ENCODE results near the gene SCML1. TPM values are rescaled to one million over a fixed set of nuclear protein-coding genes. Genes with fewer than 3 reads are reported as not detected.

The SCML1 gene
- total and polyA plus RNA-seq, 2 donors (not counting 3 experiments of a cell fraction or from before 2014, with no cell fraction given), result 8.8 to 12.4 TPM

DNA sequence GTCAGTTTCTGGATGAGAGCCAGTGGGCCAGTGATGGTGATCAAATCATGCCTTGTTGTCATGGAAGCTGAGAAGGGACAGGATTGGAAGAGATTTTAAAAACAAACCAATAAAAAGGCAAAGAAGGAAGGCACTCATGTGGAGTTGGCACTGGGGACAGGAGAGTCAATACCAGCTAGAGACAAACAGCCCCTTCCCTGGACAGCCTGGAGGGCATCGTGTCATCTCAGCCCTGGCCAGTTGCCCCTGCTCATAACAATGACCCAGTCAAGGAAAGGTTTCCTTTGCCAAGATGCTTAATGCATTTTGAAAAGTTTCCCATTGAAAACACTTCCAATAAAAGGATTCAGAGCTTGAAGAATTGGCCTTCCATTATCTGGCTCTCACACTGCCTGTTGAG lies 55.5 kb downstream of the SCML1 start:
- TF ChIP-seq FOS (IDR thresholded peaks at IDR 0.05; ENCODE audit: borderline replicate concordance, insufficient read depth, low read length) (no peak), EZH2 (IDR thresholded peaks at IDR 0.05; ENCODE audit: borderline replicate concordance, low read depth, low read length, severe bottlenecking) (no peak)
- dilution Hi-C loops (cut with MboI; ENCODE audit: extremely low pct_ligation_motif_present, low sequenced_read_pairs), result no loop called here
- ChIA-PET CTCF (no interaction called here), POLR2A (no interaction called here)
- intact Hi-C loops (cut with micrococcal nuclease), result no loop called here
- no peak overlapping the region for H2AFZ ChIP-seq (ENCODE audit: low read depth, low read length)
- no peak overlapping the region for H3K27ac ChIP-seq (ENCODE audit: insufficient read depth, low read depth, low read length)
- H3K9me3 ChIP-seq (replicated peaks; ENCODE audit: control insufficient read depth, insufficient read depth, low read length), result no peaks in the 10 kb centered on the region
- H3K27me3 ChIP-seq (ENCODE audit: control insufficient read depth in 2 of 2, insufficient read depth in 2 of 2, low read length in 2 of 2), result no peaks in the 10 kb centered on the region
- H3K9me1 ChIP-seq (replicated peaks; ENCODE audit: control insufficient read depth, extremely low read depth, insufficient read depth, low read length), result no peaks in the 10 kb centered on the region
- no peaks in the 10 kb centered on the region for H4K20me1 ChIP-seq (replicated peaks; ENCODE audit: control insufficient read depth, extremely low read depth, insufficient read depth, low read length)
- H3K4me3 ChIP-seq (replicated peaks in 1 of 3; ENCODE audit: insufficient read depth in 1 of 3, low read depth in 1 of 3, low read length in 3 of 3), result no peak overlapping the region
- H3K79me2 ChIP-seq (ENCODE audit: control insufficient read depth, insufficient read depth, low read length), result no peaks in the 10 kb centered on the region
- H3K4me1 ChIP-seq (ENCODE audit: control insufficient read depth, extremely low read depth, insufficient read depth, low read length), result no peaks in the 10 kb centered on the region
- no peak overlapping the region for H3K9ac ChIP-seq (replicated peaks; ENCODE audit: extremely low read depth, insufficient read depth, low read length)
- no peaks in the 10 kb centered on the region for H3K36me3 ChIP-seq (ENCODE audit: control insufficient read depth in 2 of 2, extremely low read depth in 1 of 2, insufficient read depth in 2 of 2, low read length in 2 of 2)
- FAIRE-seq (no peak), DNase-seq (ENCODE audit: low read depth, low spot score) (no peak)
- no peak overlapping the region for H3K4me2 ChIP-seq (ENCODE audit: insufficient read depth, low read length)
- BruUV-seq (replicated peaks), result no TSS peak

DNA sequence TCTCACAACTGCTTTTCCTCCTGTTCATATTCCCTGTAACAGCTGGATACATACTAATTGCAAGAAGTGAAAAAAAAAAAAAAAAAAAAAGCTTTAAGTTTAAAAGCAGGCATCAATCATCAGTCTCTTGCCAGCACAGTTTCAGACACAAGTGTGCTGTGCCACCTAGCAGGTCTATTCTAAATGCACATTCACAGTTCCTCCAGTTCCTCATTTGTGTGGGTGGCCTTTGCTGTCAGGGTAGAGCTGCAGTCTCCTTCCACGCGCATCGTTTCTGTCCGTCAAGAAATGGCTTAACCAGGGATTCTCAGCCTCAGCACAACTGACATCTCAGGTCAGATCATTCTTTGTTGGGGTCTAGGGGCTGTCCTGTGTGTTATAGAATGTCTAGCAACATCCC lies 61.6 kb downstream of the SCML1 start:
- intact Hi-C loops (cut with micrococcal nuclease), result no loop called here
- H3K9me3 ChIP-seq (replicated peaks; ENCODE audit: control insufficient read depth, insufficient read depth, low read length), result no peaks in the 10 kb centered on the region
- no peak for TF ChIP-seq GATA2 (IDR thresholded peaks at IDR 0.05; ENCODE audit: insufficient read depth, insufficient read length, low read depth, low read length)
- H3K9ac ChIP-seq (replicated peaks; ENCODE audit: extremely low read depth, insufficient read depth, low read length), result no peak overlapping the region
- H3K27ac ChIP-seq (ENCODE audit: insufficient read depth, low read depth, low read length), result no peak overlapping the region
- H3K36me3 ChIP-seq (ENCODE audit: control insufficient read depth in 2 of 2, extremely low read depth in 1 of 2, insufficient read depth in 2 of 2, low read length in 2 of 2), result no peaks in the 10 kb centered on the region
- H3K27me3 ChIP-seq (ENCODE audit: control insufficient read depth in 2 of 2, insufficient read depth in 2 of 2, low read length in 2 of 2), result no peaks in the 10 kb centered on the region
- no peaks in the 10 kb centered on the region for H3K9me1 ChIP-seq (replicated peaks; ENCODE audit: control insufficient read depth, extremely low read depth, insufficient read depth, low read length)
- H2AFZ ChIP-seq (ENCODE audit: low read depth, low read length), result no peak overlapping the region
- CTCF ChIA-PET, result interaction anchor here (1.1 kb wide), 1 partner anchor 14 kb away, joined by 3 read pairs; no protein-coding TSS in a partner anchor
- DNase-seq (ENCODE audit: low read depth, low spot score) (no peak), FAIRE-seq (no peak)
- no peak overlapping the region for H3K4me3 ChIP-seq (replicated peaks in 1 of 3; ENCODE audit: insufficient read depth in 1 of 3, low read depth in 1 of 3, low read length in 3 of 3)
- no peaks in the 10 kb centered on the region for H3K4me1 ChIP-seq (ENCODE audit: control insufficient read depth, extremely low read depth, insufficient read depth, low read length)
- no TSS peak for BruUV-seq (replicated peaks)
- POLR2A ChIA-PET, result interaction anchor here (0.7 kb wide), 1 partner anchor 590 kb away, joined by 4 read pairs; no protein-coding TSS in a partner anchor
- H4K20me1 ChIP-seq (replicated peaks; ENCODE audit: control insufficient read depth, extremely low read depth, insufficient read depth, low read length), result no peaks in the 10 kb centered on the region
- no peaks in the 10 kb centered on the region for H3K79me2 ChIP-seq (ENCODE audit: control insufficient read depth, insufficient read depth, low read length)
- H3K4me2 ChIP-seq (ENCODE audit: insufficient read depth, low read length), result no peak overlapping the region
- dilution Hi-C loops (cut with MboI; ENCODE audit: extremely low pct_ligation_motif_present, low sequenced_read_pairs), result no loop called here

Measured in endothelial cell of umbilical vein (primary cell).